ENCODE measurements around the gene SNRPD3.
"Not testable (repeated sequence)": the region's sequence is repeated elsewhere in the genome, so short reads cannot be mapped to it uniquely, and the experiment has no call there.

SNRPD3 gene

GRCh38 chr22:24532075-24532474 lies 23.7 kb upstream of the SNRPD3 start:
- no peak for DNase-seq (ENCODE audit: low read depth in 2 of 2)

GRCh38 chr22:24535348-24535747 lies 20.5 kb upstream of the SNRPD3 start:
- DNase-seq (ENCODE audit: low read depth in 2 of 2), result no peak

GRCh38 chr22:24536089-24536488 lies 19.7 kb upstream of the SNRPD3 start:
- no peak for DNase-seq (ENCODE audit: low read depth in 2 of 2)

- DNase-seq (ENCODE audit: low read depth in 2 of 2), result no peak
These were observed 15.3 kb upstream of the SNRPD3 start for GRCh38 chr22:24540470-24540869.

GRCh38 chr22:24541681-24542515 lies 13.9 kb upstream of the SNRPD3 start:
- no peak for DNase-seq (ENCODE audit: low read depth in 2 of 2)

GRCh38 chr22:24542641-24543040 lies 13.2 kb upstream of the SNRPD3 start:
- no peak for DNase-seq (ENCODE audit: low read depth in 2 of 2)

- DNase-seq (ENCODE audit: low read depth in 2 of 2), result no peak
These were observed 12.6 kb upstream of the SNRPD3 start for GRCh38 chr22:24543185-24543601.

GRCh38 chr22:24543679-24544243 lies 12.0 kb upstream of the SNRPD3 start:
- no peak for DNase-seq (ENCODE audit: low read depth in 2 of 2)

GRCh38 chr22:24548812-24549211 lies 7.0 kb upstream of the SNRPD3 start:
- DNase-seq (ENCODE audit: low read depth in 2 of 2), result no peak

- no peak for DNase-seq (ENCODE audit: low read depth in 2 of 2)
These were observed 5.5 kb upstream of the SNRPD3 start for GRCh38 chr22:24550028-24550901.

- no peak for DNase-seq (ENCODE audit: low read depth in 2 of 2)
These were observed 4.8 kb upstream of the SNRPD3 start for GRCh38 chr22:24550902-24551435.

- not testable (repeated sequence) for DNase-seq (ENCODE audit: low read depth in 2 of 2)
These were observed 3.1 kb upstream of the SNRPD3 start for GRCh38 chr22:24552503-24553286.

GRCh38 chr22:24553597-24554312 lies 2.0 kb upstream of the SNRPD3 start:
- no peak for DNase-seq (ENCODE audit: low read depth in 2 of 2)

- peak in 1 of 2 donors; percentile 14 for DNase-seq (ENCODE audit: low read depth in 2 of 2)
These were observed 1.3 kb upstream of the SNRPD3 start, which contains the start of gene GUCD1 for GRCh38 chr22:24554313-24555164. Gene GUCD1 (minus strand): TSS chr22:24555138. CDS start chr22:24554991, 147 bp downstream.

- DNase-seq (ENCODE audit: low read depth in 2 of 2), result no peak
These were observed 3.7 kb downstream of the SNRPD3 start for GRCh38 chr22:24559471-24559870.

GRCh38 chr22:24563246-24563645 lies 7.4 kb downstream of the SNRPD3 start:
- no peak for DNase-seq (ENCODE audit: low read depth in 2 of 2)

- DNase-seq (ENCODE audit: low read depth in 2 of 2), result no peak
These were observed 8.7 kb downstream of the SNRPD3 start for GRCh38 chr22:24564376-24565058.

GRCh38 chr22:24565077-24565476 lies 9.3 kb downstream of the SNRPD3 start:
- DNase-seq (ENCODE audit: low read depth in 2 of 2), result no peak

GRCh38 chr22:24566899-24567511 lies 11.2 kb downstream of the SNRPD3 start:
- DNase-seq (ENCODE audit: low read depth in 2 of 2), result no peak

All from stimulated activated CD8-positive, alpha-beta memory T cell treated with anti-CD3 and anti-CD28 coated beads, Interleukin-15, amount 100 ng/mL, for 4 hours (primary cell).